Upper lobe of left lung (tissue), 4 donors: ENCODE results near the gene DUSP12.
"Not testable (repeated sequence)": the region's sequence is repeated elsewhere in the genome, so short reads cannot be mapped to it uniquely, and the experiment has no call there.

ENCODE experiments used
- POLR2A ChIP-seq, 4 donors: fragments of 450-650 bp; IDR thresholded peaks; one replicate each; pipeline ENCODE4 v1.5.1; 2016 to 2017; ENCODE audit warnings: antibody characterized with exemption in 4 of 4, mild to moderate bottlenecking in 2 of 4
- POLR2AphosphoS5 ChIP-seq, 2 donors: sonication (generic); formaldehyde crosslinking; IDR thresholded peaks; one replicate each; pipeline ENCODE4 v1.5.1; 2017; ENCODE audit warnings: antibody characterized with exemption in 2 of 2
- TF ChIP-seq, protein P1 (sequence below), 6 experiments: fragments of 450-650 bp in 4 of 6; fragments of 200-600 bp in 2 of 6; sonication (generic) in 2 of 6; IDR thresholded peaks; one replicate each; pipeline ENCODE4 v1.5.1; 2016 to 2019; ENCODE audit warnings: antibody characterized with exemption in 6 of 6

DNA sequence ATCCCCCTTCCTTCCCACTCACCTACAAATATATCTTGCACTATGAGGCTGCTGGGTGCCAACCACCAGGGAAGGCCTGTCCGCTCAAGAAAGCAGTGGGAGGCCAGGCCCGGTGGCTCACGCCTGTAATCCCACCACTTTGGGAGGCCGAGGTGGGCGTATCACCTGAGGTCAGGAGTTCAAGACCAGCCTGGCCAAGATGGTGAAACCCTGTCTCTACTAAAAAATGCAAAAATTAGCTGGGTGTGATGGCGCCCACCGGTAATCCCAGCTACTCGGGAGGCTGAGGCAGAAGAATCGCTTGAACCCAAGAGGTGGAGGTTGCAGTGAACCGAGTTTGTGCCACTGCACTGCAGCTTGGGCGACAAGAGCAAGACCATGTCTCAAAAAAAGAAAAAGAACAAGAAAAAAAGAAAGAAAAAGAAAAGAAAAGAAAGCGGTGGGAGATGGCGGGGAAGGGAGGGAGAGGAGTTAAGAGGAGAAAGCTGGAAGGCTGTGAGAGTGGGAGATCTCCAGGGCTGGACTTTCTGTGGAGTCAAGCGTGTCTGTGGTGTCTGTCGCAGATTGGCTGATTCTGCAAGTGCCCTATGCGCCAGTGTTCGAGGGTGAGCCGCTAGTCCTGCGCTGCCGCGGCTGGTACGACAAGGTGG, 24.2 kb upstream of the DUSP12 start:
- TF ChIP-seq, protein P1, sequence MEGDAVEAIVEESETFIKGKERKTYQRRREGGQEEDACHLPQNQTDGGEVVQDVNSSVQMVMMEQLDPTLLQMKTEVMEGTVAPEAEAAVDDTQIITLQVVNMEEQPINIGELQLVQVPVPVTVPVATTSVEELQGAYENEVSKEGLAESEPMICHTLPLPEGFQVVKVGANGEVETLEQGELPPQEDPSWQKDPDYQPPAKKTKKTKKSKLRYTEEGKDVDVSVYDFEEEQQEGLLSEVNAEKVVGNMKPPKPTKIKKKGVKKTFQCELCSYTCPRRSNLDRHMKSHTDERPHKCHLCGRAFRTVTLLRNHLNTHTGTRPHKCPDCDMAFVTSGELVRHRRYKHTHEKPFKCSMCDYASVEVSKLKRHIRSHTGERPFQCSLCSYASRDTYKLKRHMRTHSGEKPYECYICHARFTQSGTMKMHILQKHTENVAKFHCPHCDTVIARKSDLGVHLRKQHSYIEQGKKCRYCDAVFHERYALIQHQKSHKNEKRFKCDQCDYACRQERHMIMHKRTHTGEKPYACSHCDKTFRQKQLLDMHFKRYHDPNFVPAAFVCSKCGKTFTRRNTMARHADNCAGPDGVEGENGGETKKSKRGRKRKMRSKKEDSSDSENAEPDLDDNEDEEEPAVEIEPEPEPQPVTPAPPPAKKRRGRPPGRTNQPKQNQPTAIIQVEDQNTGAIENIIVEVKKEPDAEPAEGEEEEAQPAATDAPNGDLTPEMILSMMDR (IDR thresholded peaks at IDR 0.05): not testable (repeated sequence)
- not testable (repeated sequence) for TF ChIP-seq POLR2A, POLR2AphosphoS5 (IDR thresholded peaks at IDR 0.05)
